PC-9 (cell line): ENCODE measurements around the gene DLGAP1. TPM values are rescaled to one million over a fixed set of nuclear protein-coding genes. Genes with fewer than 3 reads are reported as not detected.

Source experiments
- BruUV-seq: library from RNA; stranded (reverse); fragments of 400-500 nt; replicated peaks from 2 replicates; lab custom pipeline; 2021; lab: Mats Ljungman, UMichigan
- CTCF ChIA-PET: fragments of 300-600 bp; sonication (Branson Sonifier 250); formaldehyde crosslinking; loops from one replicate; lab custom pipeline; 2022; ENCODE audit warnings: antibody characterized with exemption; lab: Charles Lee
- POLR2A ChIA-PET: fragments of 300-600 bp; sonication (Branson Sonifier 250); formaldehyde crosslinking; loops from one replicate; lab custom pipeline; 2022; ENCODE audit warnings: antibody characterized with exemption; ENCODE audit not compliant: unreplicated experiment; lab: Charles Lee
- DNase-seq, 2 experiments: peaks; one replicate each; pipeline versions ENCODE4 v3.0.0 to v3.0.0-alpha.2; 2015 to 2022; ENCODE audit warnings: mixed read lengths in 1 of 2
- H2AFZ ChIP-seq: fragments of 200-600 bp; sonication (generic); 2 replicates; pipeline ENCODE4 v1.8.1; 2017; ENCODE audit warnings: antibody characterized with exemption
- H3F3A ChIP-seq: fragments of 200-600 bp; sonication (generic); 2 replicates; pipeline ENCODE4 v1.8.1; 2017; ENCODE audit warnings: antibody characterized with exemption, mild to moderate bottlenecking, low read depth; ENCODE audit not compliant: insufficient read depth
- H3K27ac ChIP-seq: fragments of 200-600 bp; sonication (generic); 2 replicates; pipeline ENCODE4 v1.6.1; 2016; ENCODE audit warnings: mixed run types
- H3K27me3 ChIP-seq: fragments of 200-600 bp; sonication (generic); 2 replicates; pipeline ENCODE4 v1.6.1; 2016; ENCODE audit warnings: low read depth, mixed run types; ENCODE audit not compliant: insufficient read depth
- H3K36me3 ChIP-seq: fragments of 200-600 bp; sonication (generic); 2 replicates; pipeline ENCODE4 v1.6.1; 2016; ENCODE audit warnings: low read depth, mixed run types
- H3K4me1 ChIP-seq: fragments of 200-600 bp; sonication (generic); replicated peaks from 2 replicates; pipeline ENCODE4 v1.6.1; 2016; ENCODE audit warnings: mixed run types; ENCODE audit not compliant: insufficient read depth
- H3K4me2 ChIP-seq: fragments of 200-600 bp; sonication (generic); 2 replicates; pipeline ENCODE4 v1.6.1; 2017; ENCODE audit warnings: mixed run types
- H3K4me3 ChIP-seq: fragments of 200-600 bp; sonication (generic); 2 replicates; pipeline ENCODE4 v1.6.1; 2016; ENCODE audit warnings: mixed run types
- H3K79me2 ChIP-seq: fragments of 200-600 bp; sonication (generic); 2 replicates; pipeline ENCODE4 v1.6.1; 2017; ENCODE audit warnings: low read depth, mixed run types
- H3K9me2 ChIP-seq: fragments of 200-600 bp; sonication (generic); 2 replicates; pipeline ENCODE4 v1.8.1; 2017; ENCODE audit warnings: mild to moderate bottlenecking; ENCODE audit not compliant: insufficient read depth
- H3K9me3 ChIP-seq: fragments of 200-600 bp; sonication (generic); 2 replicates; pipeline ENCODE4 v1.8.1; 2016; ENCODE audit warnings: low read depth; ENCODE audit not compliant: insufficient read depth
- H4K20me1 ChIP-seq: fragments of 200-600 bp; sonication (generic); 2 replicates; pipeline ENCODE4 v1.8.1; 2017; ENCODE audit not compliant: insufficient read depth
- CTCF ChIP-seq: fragments of 200-600 bp; sonication (generic); conservative IDR thresholded peaks from 2 replicates; pipeline ENCODE4 v1.6.1; 2017; ENCODE audit warnings: mixed run types, antibody characterized with exemption, mild to moderate bottlenecking, moderate library complexity
- EZH2 ChIP-seq: fragments of 200-600 bp; sonication (generic); IDR thresholded peaks from 2 replicates; pipeline ENCODE4 v1.8.0; 2017; ENCODE audit warnings: antibody characterized with exemption, low read depth
- intact Hi-C: fragments of 100-400 bp; cut with micrococcal nuclease; formaldehyde crosslinking; loops from one replicate; pipeline ENCODE4 v1.10.0; 2022; ENCODE audit not compliant: unreplicated experiment
- total RNA-seq: library from RNA; stranded (reverse); gene quantifications from 2 replicates; pipeline ENCODE4 v1.2.3, GENCODE V29; 2021

The DLGAP1 gene
- total RNA-seq, 1 experiment from 2014 or later = not detected

DNA sequence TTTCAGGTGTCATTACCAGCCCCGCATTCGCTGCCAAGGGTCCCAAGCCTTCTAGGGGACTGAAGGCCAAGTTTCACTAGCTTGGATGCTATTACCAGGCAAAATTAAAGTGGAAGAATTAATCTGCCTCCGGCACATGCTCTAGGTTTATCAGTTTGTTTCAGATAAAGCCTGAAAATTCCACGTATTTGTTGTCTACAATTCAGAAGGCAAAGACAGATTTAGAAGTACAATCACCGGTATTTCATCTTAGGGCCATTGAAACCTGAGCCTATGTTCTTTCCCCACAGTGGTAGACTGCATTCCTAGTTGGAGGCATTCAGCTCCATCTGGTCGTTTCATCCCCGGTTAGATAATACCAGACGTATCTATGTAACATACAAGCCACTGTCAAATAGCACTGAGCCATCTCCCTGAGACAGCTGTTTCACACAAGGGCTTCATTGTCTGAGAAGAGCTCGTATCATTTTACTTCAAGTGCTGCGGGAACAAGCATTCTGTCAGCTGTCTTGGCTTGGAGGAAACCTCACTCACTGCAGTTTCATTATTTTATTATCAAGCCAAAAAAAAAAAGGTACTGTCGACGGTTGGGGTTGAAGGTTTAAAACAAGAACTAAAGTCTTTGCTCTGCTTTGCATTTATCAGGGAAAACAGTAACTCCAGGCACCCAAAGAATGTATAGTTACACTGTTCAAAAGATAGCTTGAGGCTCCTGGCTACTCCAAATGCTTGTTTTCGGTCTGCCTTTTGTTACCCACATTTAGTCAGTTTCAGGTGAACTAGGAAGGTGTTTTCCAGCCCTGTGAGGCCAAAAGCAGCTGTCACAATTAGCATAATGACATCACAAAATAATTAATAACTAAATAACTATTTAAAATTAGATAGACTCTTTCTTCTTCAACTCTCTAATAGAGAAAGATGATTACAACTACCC, 928.4 kb downstream of the DLGAP1 start:
- ChIA-PET POLR2A (no interaction called here), CTCF (no interaction called here)
- Histone ChIP-seq H3K4me2 (no peak overlapping the region), H3K4me1 (no peaks in the 10 kb centered on the region), H4K20me1 (no peaks in the 10 kb centered on the region), H3K27me3 (no peaks in the 10 kb centered on the region), H3K4me3 (no peak overlapping the region), H3K27ac (no peak overlapping the region), H2AFZ (no peak overlapping the region), H3K36me3 (no peaks in the 10 kb centered on the region), H3K9me2 (no peaks in the 10 kb centered on the region), H3K79me2 (no peaks in the 10 kb centered on the region), H3F3A (no peaks in the 10 kb centered on the region), H3K9me3 (no peaks in the 10 kb centered on the region)
- intact Hi-C loops = no loop called here
- no TSS peak for BruUV-seq
- no peak for TF ChIP-seq EZH2
- no peak for DNase-seq

DNA sequence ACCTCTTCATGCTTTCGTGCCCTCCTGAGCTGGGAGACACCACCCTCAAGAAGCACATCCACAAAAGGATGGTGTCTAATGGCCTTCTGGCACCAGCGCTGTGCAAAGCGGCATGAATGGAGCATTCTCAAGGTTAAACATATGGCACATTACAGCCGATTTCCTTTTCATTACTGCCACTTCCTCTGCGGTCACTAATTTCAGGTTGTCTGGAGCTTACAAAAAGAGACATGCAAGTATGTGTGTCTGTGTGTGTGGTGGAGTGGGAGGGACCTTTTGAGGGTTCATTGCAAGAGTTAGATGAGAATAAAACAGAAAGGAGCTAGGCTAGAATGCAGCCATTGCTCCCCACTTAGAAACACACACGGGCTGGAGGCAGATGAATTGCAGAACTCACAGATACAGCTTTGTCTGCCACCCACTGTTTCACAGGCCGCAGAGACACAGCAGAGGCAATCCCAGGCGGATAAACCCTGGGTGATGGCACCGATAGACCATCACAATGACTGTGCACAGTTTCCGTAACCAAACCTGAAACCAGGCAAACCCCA, 929.2 kb downstream of the DLGAP1 start:
- BruUV-seq = no TSS peak
- no peak for TF ChIP-seq EZH2
- TF ChIP-seq CTCF = no peak
- H3K4me3 ChIP-seq = no peak overlapping the region
- no peak for DNase-seq
- no peaks in the 10 kb centered on the region for H3K36me3 ChIP-seq
- H3F3A ChIP-seq = no peaks in the 10 kb centered on the region
- H2AFZ ChIP-seq = no peak overlapping the region
- no peaks in the 10 kb centered on the region for H3K9me2 ChIP-seq
- H3K27ac ChIP-seq = no peak overlapping the region
- ChIA-PET POLR2A (no interaction called here), CTCF (no interaction called here)
- H3K4me2 ChIP-seq = no peak overlapping the region
- H3K27me3 ChIP-seq = no peaks in the 10 kb centered on the region
- H3K9me3 ChIP-seq = no peaks in the 10 kb centered on the region
- no peaks in the 10 kb centered on the region for H4K20me1 ChIP-seq
- H3K79me2 ChIP-seq = no peaks in the 10 kb centered on the region
- H3K4me1 ChIP-seq = no peaks in the 10 kb centered on the region
- intact Hi-C loops = no loop called here

- no peak for DNase-seq
- no peak overlapping the region for H3K4me3 ChIP-seq
- H3K9me2 ChIP-seq = no peaks in the 10 kb centered on the region
- TF ChIP-seq EZH2 = no peak
- no peak for TF ChIP-seq CTCF
- H4K20me1 ChIP-seq = no peaks in the 10 kb centered on the region
- no peaks in the 10 kb centered on the region for H3K9me3 ChIP-seq
- intact Hi-C loops = no loop called here
- no peaks in the 10 kb centered on the region for H3F3A ChIP-seq
- no peak overlapping the region for H3K4me2 ChIP-seq
- H3K4me1 ChIP-seq = no peaks in the 10 kb centered on the region
- no peaks in the 10 kb centered on the region for H3K36me3 ChIP-seq
- CTCF ChIA-PET = no interaction called here
- BruUV-seq = no TSS peak
- H3K27me3 ChIP-seq = no peaks in the 10 kb centered on the region
- no peak overlapping the region for H2AFZ ChIP-seq
- H3K27ac ChIP-seq = no peak overlapping the region
- POLR2A ChIA-PET = no interaction called here
- H3K79me2 ChIP-seq = no peaks in the 10 kb centered on the region
Measured at GRCh38 chr18:3524706-3525105, 930.4 kb downstream of the DLGAP1 start.
